Osteocyte (in vitro differentiated cells): ENCODE results near the gene CLCA2. TPM values are rescaled to one million over a fixed set of nuclear protein-coding genes. Genes with fewer than 3 reads are reported as not detected.

Experiments used
- DNase-seq: peaks from one replicate; pipeline ENCODE4 v3.0.0; 2021; ENCODE audit warnings: mixed read lengths; ENCODE audit not compliant: unreplicated experiment; ENCODE audit errors: extremely low spot score
- H3K27ac Mint-ChIP-seq: one replicate; pipeline ENCODE4 v1.8.0; 2021; ENCODE audit warnings: mild to moderate bottlenecking, mixed read lengths; ENCODE audit not compliant: unreplicated experiment
- H3K27me3 Mint-ChIP-seq: one replicate; pipeline ENCODE4 v1.8.0; 2021; ENCODE audit warnings: mixed read lengths; ENCODE audit not compliant: unreplicated experiment
- H3K36me3 Mint-ChIP-seq: one replicate; pipeline ENCODE4 v1.8.0; 2021; ENCODE audit warnings: mixed read lengths; ENCODE audit not compliant: unreplicated experiment
- H3K4me1 Mint-ChIP-seq: one replicate; pipeline ENCODE4 v1.8.0; 2021; ENCODE audit warnings: mixed read lengths; ENCODE audit not compliant: unreplicated experiment
- H3K4me3 Mint-ChIP-seq: one replicate; pipeline ENCODE4 v1.8.0; 2021; ENCODE audit warnings: mild to moderate bottlenecking, moderate library complexity, mixed read lengths; ENCODE audit not compliant: unreplicated experiment
- H3K9me3 Mint-ChIP-seq: one replicate; pipeline ENCODE4 v1.8.0; 2021; ENCODE audit warnings: mixed read lengths; ENCODE audit not compliant: unreplicated experiment
- total RNA-seq: library from RNA; stranded (reverse); gene quantifications from 2 replicates; pipeline ENCODE4 v1.2.1, GENCODE V29; 2021
- TF ChIP-seq, protein P1 (sequence below): fragments of 200-600 bp; sonication (generic); IDR thresholded peaks from 2 replicates; pipeline ENCODE4 v1.5.0; 2021; ENCODE audit warnings: antibody characterized with exemption, mild to moderate bottlenecking, moderate library complexity

CLCA2 gene
- total RNA-seq, 1 donor from 2014 or later = 0.13 TPM

DNA sequence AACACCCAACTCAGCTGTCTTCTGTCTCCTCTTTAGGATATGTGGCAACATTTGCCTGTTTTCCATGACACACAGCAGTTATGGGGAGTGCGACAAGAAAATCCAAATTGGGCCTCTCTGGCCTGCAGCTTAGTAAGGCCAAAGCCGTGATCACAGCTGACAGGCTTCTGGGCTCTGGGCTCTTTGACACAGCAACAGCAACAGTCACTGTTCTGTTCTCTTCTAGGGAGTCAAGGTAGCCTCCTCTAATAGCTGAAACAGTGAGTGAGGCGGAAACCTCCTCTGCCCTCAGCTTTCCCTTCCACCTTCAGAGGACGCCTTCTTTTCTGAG lies 63.8 kb downstream of the CLCA2 start:
- H3K27ac Mint-ChIP-seq = peak overlapping the region; percentile 17
- TF ChIP-seq, protein P1, sequence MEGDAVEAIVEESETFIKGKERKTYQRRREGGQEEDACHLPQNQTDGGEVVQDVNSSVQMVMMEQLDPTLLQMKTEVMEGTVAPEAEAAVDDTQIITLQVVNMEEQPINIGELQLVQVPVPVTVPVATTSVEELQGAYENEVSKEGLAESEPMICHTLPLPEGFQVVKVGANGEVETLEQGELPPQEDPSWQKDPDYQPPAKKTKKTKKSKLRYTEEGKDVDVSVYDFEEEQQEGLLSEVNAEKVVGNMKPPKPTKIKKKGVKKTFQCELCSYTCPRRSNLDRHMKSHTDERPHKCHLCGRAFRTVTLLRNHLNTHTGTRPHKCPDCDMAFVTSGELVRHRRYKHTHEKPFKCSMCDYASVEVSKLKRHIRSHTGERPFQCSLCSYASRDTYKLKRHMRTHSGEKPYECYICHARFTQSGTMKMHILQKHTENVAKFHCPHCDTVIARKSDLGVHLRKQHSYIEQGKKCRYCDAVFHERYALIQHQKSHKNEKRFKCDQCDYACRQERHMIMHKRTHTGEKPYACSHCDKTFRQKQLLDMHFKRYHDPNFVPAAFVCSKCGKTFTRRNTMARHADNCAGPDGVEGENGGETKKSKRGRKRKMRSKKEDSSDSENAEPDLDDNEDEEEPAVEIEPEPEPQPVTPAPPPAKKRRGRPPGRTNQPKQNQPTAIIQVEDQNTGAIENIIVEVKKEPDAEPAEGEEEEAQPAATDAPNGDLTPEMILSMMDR = no peak

DNA sequence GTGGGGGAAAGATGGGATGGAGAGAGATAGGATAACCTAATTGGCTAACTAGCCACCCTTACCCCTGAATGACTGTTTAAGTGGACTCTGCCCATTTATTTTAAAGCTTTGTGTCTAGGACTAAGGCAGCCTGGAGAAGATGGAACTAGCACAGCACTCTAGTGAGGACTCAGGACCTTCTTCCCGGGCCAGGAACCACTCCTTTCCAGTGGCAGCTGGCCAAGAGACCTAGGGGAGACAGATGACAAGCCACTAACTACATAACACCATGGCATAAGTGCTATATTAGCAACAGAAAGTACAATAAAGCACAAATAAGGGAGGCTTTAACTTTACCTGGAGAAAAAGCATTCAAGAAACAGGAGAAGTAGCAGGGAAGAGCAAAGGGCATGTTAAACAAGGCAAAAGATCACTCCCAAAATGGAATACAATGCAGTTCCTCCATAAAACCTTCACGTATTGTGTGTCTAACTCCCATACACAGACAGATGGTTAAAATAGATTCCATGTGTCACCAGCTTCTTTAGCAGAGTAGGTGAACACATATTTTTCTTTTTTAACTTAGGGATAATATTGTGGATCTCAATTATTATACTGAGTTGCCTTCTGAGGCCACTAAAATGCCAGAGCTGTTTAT lies 65.4 kb downstream of the CLCA2 start:
- TF ChIP-seq, protein P1 = no peak
- Mint-ChIP-seq H3K27me3 (peaks cover 5% of the 10 kb centered on the region), H3K9me3 (no peaks in the 10 kb centered on the region), H3K27ac (no peak overlapping the region), H3K4me1 (peaks cover 15% of the 10 kb centered on the region), H3K36me3 (no peaks in the 10 kb centered on the region), H3K4me3 (no peak overlapping the region)
- no peak for DNase-seq

More for the DNA sequence above, 63.8 kb downstream of the CLCA2 start:
- H3K4me3 Mint-ChIP-seq = no peak overlapping the region
- no peaks in the 10 kb centered on the region for H3K36me3 Mint-ChIP-seq
- H3K27me3 Mint-ChIP-seq = peaks cover under 1% of the 10 kb centered on the region
- DNase-seq = no peak
- peaks cover 15% of the 10 kb centered on the region for H3K4me1 Mint-ChIP-seq
- H3K9me3 Mint-ChIP-seq = no peaks in the 10 kb centered on the region

DNA sequence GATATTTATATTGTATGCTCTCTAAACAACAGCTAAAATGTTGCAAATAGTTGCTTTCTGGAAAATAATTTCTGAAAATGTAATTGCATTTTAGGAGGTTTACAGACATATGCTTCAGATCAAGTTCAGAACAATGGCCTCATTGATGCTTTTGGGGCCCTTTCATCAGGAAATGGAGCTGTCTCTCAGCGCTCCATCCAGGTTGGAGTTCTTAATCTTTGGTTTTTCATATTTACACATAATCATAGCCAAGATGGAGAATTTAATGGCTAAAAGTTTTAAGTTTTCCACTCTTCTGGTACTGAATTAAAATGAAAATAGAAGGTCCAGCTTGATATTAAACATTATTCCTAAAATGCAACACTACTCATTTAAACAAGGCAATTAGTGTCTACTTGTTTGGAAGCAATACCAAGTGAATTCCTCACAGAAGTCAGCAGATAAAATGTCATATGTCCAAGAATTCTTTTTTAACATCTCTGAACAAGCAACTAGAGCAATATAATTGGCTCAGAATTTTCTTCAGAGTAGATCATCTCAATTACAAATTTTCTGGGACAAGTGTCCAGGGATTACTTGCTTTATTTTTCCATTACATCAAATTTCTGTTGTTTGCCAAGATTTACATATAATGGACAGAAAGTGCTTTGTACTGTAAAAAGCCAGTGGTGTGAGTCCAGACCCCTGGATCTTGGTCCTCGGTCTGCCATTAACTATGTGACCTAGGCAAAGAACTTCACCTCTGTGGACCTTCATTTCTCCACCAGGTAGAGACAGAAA lies 67.4 kb downstream of the CLCA2 start:
- no peak for DNase-seq
- Mint-ChIP-seq H3K27ac (no peak overlapping the region), H3K27me3 (peaks cover 13% of the 10 kb centered on the region), H3K4me3 (no peak overlapping the region), H3K4me1 (peaks cover 15% of the 10 kb centered on the region), H3K9me3 (no peaks in the 10 kb centered on the region), H3K36me3 (no peaks in the 10 kb centered on the region)
- TF ChIP-seq, protein P1 = no peak

DNA sequence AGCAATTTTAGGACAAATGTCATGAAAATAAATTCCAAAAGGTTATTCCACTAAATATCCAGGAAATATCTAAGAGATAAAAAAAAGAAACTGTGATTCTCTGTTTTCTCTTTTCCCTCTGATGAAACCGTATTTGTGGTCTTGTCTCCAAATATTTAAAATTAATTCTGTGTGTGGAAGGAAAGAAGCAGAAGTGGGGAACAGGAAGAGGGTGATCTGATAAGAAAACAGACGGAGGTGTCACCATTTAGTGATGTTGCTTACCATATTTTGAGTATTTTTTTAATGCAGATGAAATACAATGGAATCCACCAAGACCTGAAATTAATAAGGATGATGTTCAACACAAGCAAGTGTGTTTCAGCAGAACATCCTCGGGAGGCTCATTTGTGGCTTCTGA lies 74.3 kb downstream of the CLCA2 start:
- H3K4me1 Mint-ChIP-seq = peaks cover 10% of the 10 kb centered on the region
- H3K27ac Mint-ChIP-seq = no peak overlapping the region
- TF ChIP-seq, protein P1 = no peak
- DNase-seq = no peak
- H3K36me3 Mint-ChIP-seq = no peaks in the 10 kb centered on the region
- no peaks in the 10 kb centered on the region for H3K9me3 Mint-ChIP-seq
- no peak overlapping the region for H3K4me3 Mint-ChIP-seq
- peaks cover 26% of the 10 kb centered on the region for H3K27me3 Mint-ChIP-seq

DNA sequence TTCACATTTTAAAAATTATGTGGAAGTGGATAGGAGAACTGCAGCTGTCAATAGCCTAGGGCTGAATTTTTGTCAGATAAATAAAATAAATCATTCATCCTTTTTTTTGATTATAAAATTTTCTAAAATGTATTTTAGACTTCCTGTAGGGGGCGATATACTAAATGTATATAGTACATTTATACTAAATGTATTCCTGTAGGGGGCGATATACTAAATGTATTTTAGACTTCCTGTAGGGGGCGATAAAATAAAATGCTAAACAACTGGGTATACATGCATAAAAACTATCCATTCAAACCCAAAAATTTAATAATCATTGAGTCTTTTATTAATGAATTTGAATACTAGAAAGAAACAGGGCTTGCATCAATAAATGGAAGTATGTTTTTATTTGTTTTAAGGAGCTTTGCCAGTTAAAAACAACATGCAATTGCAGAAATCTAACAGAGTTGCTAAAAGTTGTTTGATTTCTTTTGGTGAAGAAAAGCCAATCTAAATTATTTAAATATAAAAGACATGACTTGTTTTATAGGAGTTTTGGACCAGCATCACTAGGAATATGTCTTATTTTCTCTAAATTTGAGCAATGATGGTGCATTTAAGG lies 76.1 kb downstream of the CLCA2 start:
- TF ChIP-seq, protein P1 = peak; percentile 83
- Mint-ChIP-seq H3K36me3 (no peaks in the 10 kb centered on the region), H3K9me3 (no peaks in the 10 kb centered on the region), H3K27ac (no peak overlapping the region), H3K4me3 (no peak overlapping the region), H3K4me1 (peaks cover 16% of the 10 kb centered on the region), H3K27me3 (peaks cover 25% of the 10 kb centered on the region)
- DNase-seq = no peak
